Fibroblast of lung (primary cell): ENCODE measurements around the gene LYPD5. TPM values are rescaled to one million over a fixed set of nuclear protein-coding genes. Genes with fewer than 3 reads are reported as not detected.

Source experiments
- DNase-seq, 2 donors: peaks; one replicate each; pipeline versions ENCODE4 v3.0.0 to v3.0.0-alpha.2; 2010; ENCODE audit warnings: low read depth in 2 of 2
- H2AFZ ChIP-seq: 2 replicates; pipeline ENCODE4 v1.5.1; 2012; ENCODE audit warnings: low read length, control low read depth, inconsistent platforms
- H3K27ac ChIP-seq: 2 replicates; pipeline ENCODE4 v1.5.1; 2011; ENCODE audit warnings: low read length, control low read depth; ENCODE audit not compliant: insufficient read depth
- H3K27me3 ChIP-seq: 2 replicates; pipeline ENCODE4 v1.5.1; 2011; ENCODE audit warnings: mild to moderate bottlenecking, low read length; ENCODE audit not compliant: control insufficient read depth, insufficient read depth
- H3K36me3 ChIP-seq: 2 replicates; pipeline ENCODE4 v1.5.1; 2011; ENCODE audit warnings: low read length; ENCODE audit not compliant: control insufficient read depth, insufficient read depth
- H3K4me1 ChIP-seq: 2 replicates; pipeline ENCODE4 v1.5.1; 2011; ENCODE audit warnings: low read length; ENCODE audit not compliant: control insufficient read depth, insufficient read depth; ENCODE audit errors: extremely low read depth
- H3K4me2 ChIP-seq: 2 replicates; pipeline ENCODE4 v1.5.1; 2011; ENCODE audit warnings: low read length, control low read depth; ENCODE audit not compliant: insufficient read depth; ENCODE audit errors: extremely low read depth
- H3K4me3 ChIP-seq, 4 experiments: fragments of 200-600 bp in 1 of 4; sonication (generic) in 1 of 4; replicated peaks in 1 of 4; 2 replicates each; pipeline ENCODE4 v1.5.1; 2011 to 2016; ENCODE audit warnings: low read length in 4 of 4, low read depth in 3 of 4, mild to moderate bottlenecking in 3 of 4, control low read depth in 2 of 4, inconsistent platforms in 1 of 4, mixed read lengths in 1 of 4; ENCODE audit not compliant: insufficient read depth in 1 of 4; ENCODE audit errors: control extremely low read depth in 1 of 4
- H3K79me2 ChIP-seq: 2 replicates; pipeline ENCODE4 v1.5.1; 2012; ENCODE audit warnings: mild to moderate bottlenecking, low read length, inconsistent platforms; ENCODE audit not compliant: control insufficient read depth, insufficient read depth
- H3K9ac ChIP-seq: 2 replicates; pipeline ENCODE4 v1.5.1; 2011; ENCODE audit warnings: mild to moderate bottlenecking, low read length, control low read depth; ENCODE audit not compliant: insufficient read depth
- H3K9me3 ChIP-seq: 2 replicates; pipeline ENCODE4 v1.5.1; 2012; ENCODE audit warnings: low read depth, low read length; ENCODE audit not compliant: control insufficient read depth, insufficient read depth
- H4K20me1 ChIP-seq: 2 replicates; pipeline ENCODE4 v1.5.1; 2011; ENCODE audit warnings: low read length; ENCODE audit not compliant: control insufficient read depth, insufficient read depth; ENCODE audit errors: extremely low read depth
- CTCF ChIP-seq, 2 donors: IDR thresholded peaks in 1 of 2; conservative IDR thresholded peaks in 1 of 2; 1 replicate in 1 of 2; 2 replicates in 1 of 2; pipeline ENCODE4 v1.5.1; 2011 to 2012; ENCODE audit warnings: low read length in 2 of 2, control low read depth in 1 of 2, inconsistent platforms in 1 of 2, low read depth in 1 of 2, mild to moderate bottlenecking in 1 of 2
- EZH2 ChIP-seq: IDR thresholded peaks from 2 replicates; pipeline ENCODE4 v1.5.1; 2012; ENCODE audit warnings: low read length, control low read depth, mild to moderate bottlenecking; ENCODE audit errors: missing control alignments
- polyA plus RNA-seq, 2 donors: library from polyadenylated mRNA; depleted of rRNA in 1 of 2; stranded (reverse) in 1 of 2; unstranded in 1 of 2; fragments of >200 nt; gene quantifications; 2 replicates each; pipeline ENCODE4 v1.2.1, GENCODE V29; 2011 to 2012; ENCODE audit warnings: missing spikeins in 1 of 2
- total RNA-seq: library from RNA; depleted of rRNA; stranded (reverse); fragments of >200 nt; gene quantifications from 2 replicates; pipeline ENCODE4 v1.2.1, GENCODE V29; 2014

LYPD5 gene
- total and polyA plus RNA-seq, 2 donors (not counting 1 experiment from before 2014, with no cell fraction given): 0.37 to 0.50 TPM

GRCh38 chr19:43748205-43748594, 54.0 kb downstream of the LYPD5 start:
- no peaks in the 10 kb centered on the region for H4K20me1 ChIP-seq
- H3K4me1 ChIP-seq: peaks cover 11% of the 10 kb centered on the region
- H3K9ac ChIP-seq: no peak overlapping the region
- no peak overlapping the region for H2AFZ ChIP-seq
- peaks cover 15% of the 10 kb centered on the region for H3K79me2 ChIP-seq
- H3K4me3 ChIP-seq: no peak overlapping the region
- H3K27ac ChIP-seq: no peak overlapping the region
- no peak for DNase-seq
- H3K9me3 ChIP-seq: no peaks in the 10 kb centered on the region
- TF ChIP-seq EZH2 (no peak), CTCF (conservative IDR thresholded peaks at IDR 0.05 in 1 of 2, IDR thresholded peaks at IDR 0.05 in 1 of 2; ENCODE audit: low read depth in 1 of 2, low read length in 2 of 2) (no peak)
- H3K4me2 ChIP-seq: no peak overlapping the region
- peaks cover 30% of the 10 kb centered on the region for H3K36me3 ChIP-seq
- no peaks in the 10 kb centered on the region for H3K27me3 ChIP-seq

GRCh38 chr19:43747557-43748204, 54.6 kb downstream of the LYPD5 start:
- Histone ChIP-seq H3K79me2 (peaks cover 15% of the 10 kb centered on the region), H4K20me1 (no peaks in the 10 kb centered on the region), H3K9ac (no peak overlapping the region), H3K27ac (no peak overlapping the region), H3K36me3 (peaks cover 30% of the 10 kb centered on the region), H3K4me1 (peaks cover 11% of the 10 kb centered on the region), H3K27me3 (no peaks in the 10 kb centered on the region), H3K4me3 (no peak overlapping the region), H3K4me2 (no peak overlapping the region), H3K9me3 (no peaks in the 10 kb centered on the region), H2AFZ (no peak overlapping the region)
- TF ChIP-seq EZH2 (no peak), CTCF (conservative IDR thresholded peaks at IDR 0.05 in 1 of 2, IDR thresholded peaks at IDR 0.05 in 1 of 2; ENCODE audit: low read depth in 1 of 2, low read length in 2 of 2) (no peak)
- no peak for DNase-seq

Other genes with a start within 250 kb of the LYPD5 start
- 13.6 and 14.5 TPM in 2 replicates for gene XRCC1, start 226.9 kb downstream of the LYPD5 start, total RNA-seq
- 8.6 and 17.5 TPM in 2 replicates for gene XRCC1, start 226.9 kb downstream of the LYPD5 start, polyA plus RNA-seq
- 7.2 and 14.7 TPM in 2 replicates for gene PINLYP, start 226.6 kb downstream of the LYPD5 start, total RNA-seq
- 5.1 TPM in 2 replicates for gene PINLYP, start 226.6 kb downstream of the LYPD5 start, polyA plus RNA-seq
- gene IRGQ, start 206.3 kb downstream of the LYPD5 start, total RNA-seq: 11.6 and 12.2 TPM in 2 replicates
- 11.7 TPM in 2 replicates for gene IRGQ, start 206.3 kb downstream of the LYPD5 start, polyA plus RNA-seq
- 8.7 and 9.7 TPM in 2 replicates for gene ZNF576, start 205.9 kb downstream of the LYPD5 start, total RNA-seq
- gene ZNF576, start 205.9 kb downstream of the LYPD5 start, polyA plus RNA-seq: 7.0 and 10.3 TPM in 2 replicates
- under 0.01 TPM in 1 of 2 replicates, not detected in the other for gene SRRM5, start 190.4 kb downstream of the LYPD5 start, total RNA-seq
- gene SRRM5, start 190.4 kb downstream of the LYPD5 start, polyA plus RNA-seq: 0.03 and 0.06 TPM in 2 replicates
- 38.5 and 43.9 TPM in 2 replicates for gene ZNF428, start 182.8 kb downstream of the LYPD5 start, total RNA-seq
- 14.0 and 17.2 TPM in 2 replicates for gene ZNF428, start 182.8 kb downstream of the LYPD5 start, polyA plus RNA-seq
- gene CADM4, start 162.6 kb downstream of the LYPD5 start, total RNA-seq: 1.5 and 2.1 TPM in 2 replicates
- 0.49 and 1.5 TPM in 2 replicates for gene CADM4, start 162.6 kb downstream of the LYPD5 start, polyA plus RNA-seq
- 31.1 and 48.1 TPM in 2 replicates for gene PLAUR, start 132.3 kb downstream of the LYPD5 start, total RNA-seq
- gene PLAUR, start 132.3 kb downstream of the LYPD5 start, polyA plus RNA-seq: 64.6 and 83.9 TPM in 2 replicates
- gene IRGC, start 86.4 kb downstream of the LYPD5 start, total RNA-seq: not detected in 2 replicates
- gene IRGC, start 86.4 kb downstream of the LYPD5 start, polyA plus RNA-seq: not detected in 2 replicates
- 5.9 and 6.1 TPM in 2 replicates for gene SMG9, start 47.5 kb downstream of the LYPD5 start, total RNA-seq
- 6.0 and 10.2 TPM in 2 replicates for gene SMG9, start 47.5 kb downstream of the LYPD5 start, polyA plus RNA-seq
- 0.26 and 0.83 TPM in 2 replicates for gene KCNN4, start 21.5 kb downstream of the LYPD5 start, total RNA-seq
- gene KCNN4, start 21.5 kb downstream of the LYPD5 start, polyA plus RNA-seq: 0.41 and 0.53 TPM in 2 replicates
- gene ZNF283, start 24.9 kb upstream of the LYPD5 start, total RNA-seq: 12.8 and 15.2 TPM in 2 replicates
- 3.5 and 5.8 TPM in 2 replicates for gene ZNF283, start 24.9 kb upstream of the LYPD5 start, polyA plus RNA-seq
- 5.3 and 5.9 TPM in 2 replicates for gene ZNF404, start 81.5 kb upstream of the LYPD5 start, total RNA-seq
- 2.0 and 3.8 TPM in 2 replicates for gene ZNF404, start 81.5 kb upstream of the LYPD5 start, polyA plus RNA-seq
- gene ZNF45, start 132.8 kb upstream of the LYPD5 start, total RNA-seq: 18.5 and 22.1 TPM in 2 replicates
- 11.6 and 13.2 TPM in 2 replicates for gene ZNF45, start 132.8 kb upstream of the LYPD5 start, polyA plus RNA-seq
- gene ZNF221, start 148.8 kb upstream of the LYPD5 start, total RNA-seq: 8.5 and 15.2 TPM in 2 replicates
- gene ZNF221, start 148.8 kb upstream of the LYPD5 start, polyA plus RNA-seq: 2.3 and 2.4 TPM in 2 replicates
- gene ZNF155, start 181.7 kb upstream of the LYPD5 start, total RNA-seq: 9.0 and 12.2 TPM in 2 replicates
- 5.6 and 7.4 TPM in 2 replicates for gene ZNF155, start 181.7 kb upstream of the LYPD5 start, polyA plus RNA-seq
- 4.0 and 4.6 TPM in 2 replicates for gene ZNF230, start 200.5 kb upstream of the LYPD5 start, total RNA-seq
- 2.0 and 3.5 TPM in 2 replicates for gene ZNF230, start 200.5 kb upstream of the LYPD5 start, polyA plus RNA-seq
- 12.1 and 13.0 TPM in 2 replicates for gene ZNF222, start 222.9 kb upstream of the LYPD5 start, total RNA-seq
- gene ZNF222, start 222.9 kb upstream of the LYPD5 start, polyA plus RNA-seq: 4.3 and 6.0 TPM in 2 replicates
- gene ZNF223, start 249.6 kb upstream of the LYPD5 start, total RNA-seq: 4.6 and 5.3 TPM in 2 replicates
- gene ZNF223, start 249.6 kb upstream of the LYPD5 start, polyA plus RNA-seq: 4.3 TPM in 2 replicates